Coronary artery (tissue), 2 donors: Measurements from ENCODE around the gene TMEM17.

ENCODE experiments used
- DNase-seq: peaks from one replicate; pipeline ENCODE4 v3.0.0-alpha.2; 2017; ENCODE audit warnings: low spot score
- H3K27ac ChIP-seq, 2 donors: fragments of 200-600 bp; sonication (generic); one replicate each; pipeline ENCODE4 v1.5.1; 2016 to 2019
- H3K4me3 ChIP-seq: fragments of 200-600 bp; sonication (generic); 2 replicates; pipeline ENCODE4 v1.5.1; 2016; ENCODE audit warnings: mild to moderate bottlenecking, moderate library complexity
- TF ChIP-seq, protein P1 (sequence below): fragments of 200-600 bp; sonication (generic); IDR thresholded peaks from one replicate; pipeline ENCODE4 v1.5.1; 2019; ENCODE audit warnings: antibody characterized with exemption

The TMEM17 gene

DNA sequence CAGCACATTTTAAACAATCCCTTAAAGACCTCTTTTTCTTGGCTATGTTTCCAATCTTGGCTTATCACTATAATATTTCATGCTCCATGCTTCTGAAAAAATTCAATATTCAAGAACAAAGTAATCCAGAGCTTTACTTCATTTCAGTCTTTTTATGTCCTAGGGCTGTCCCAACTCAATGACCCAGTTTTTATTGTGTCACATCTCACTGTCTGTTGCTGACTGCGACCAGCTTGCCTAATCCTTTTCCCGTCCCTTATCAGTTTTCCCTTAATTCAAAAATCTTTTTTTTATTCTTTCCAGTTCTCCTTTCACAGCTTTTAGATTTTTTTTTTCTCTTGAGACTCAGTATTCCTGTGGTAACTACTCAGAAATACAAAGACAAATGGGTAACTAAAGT lies 10.2 kb downstream of the TMEM17 start:
- Histone ChIP-seq H3K4me3 (no peak overlapping the region), H3K27ac (no peak overlapping the region)
- DNase-seq: no peak
- TF ChIP-seq, protein P1, sequence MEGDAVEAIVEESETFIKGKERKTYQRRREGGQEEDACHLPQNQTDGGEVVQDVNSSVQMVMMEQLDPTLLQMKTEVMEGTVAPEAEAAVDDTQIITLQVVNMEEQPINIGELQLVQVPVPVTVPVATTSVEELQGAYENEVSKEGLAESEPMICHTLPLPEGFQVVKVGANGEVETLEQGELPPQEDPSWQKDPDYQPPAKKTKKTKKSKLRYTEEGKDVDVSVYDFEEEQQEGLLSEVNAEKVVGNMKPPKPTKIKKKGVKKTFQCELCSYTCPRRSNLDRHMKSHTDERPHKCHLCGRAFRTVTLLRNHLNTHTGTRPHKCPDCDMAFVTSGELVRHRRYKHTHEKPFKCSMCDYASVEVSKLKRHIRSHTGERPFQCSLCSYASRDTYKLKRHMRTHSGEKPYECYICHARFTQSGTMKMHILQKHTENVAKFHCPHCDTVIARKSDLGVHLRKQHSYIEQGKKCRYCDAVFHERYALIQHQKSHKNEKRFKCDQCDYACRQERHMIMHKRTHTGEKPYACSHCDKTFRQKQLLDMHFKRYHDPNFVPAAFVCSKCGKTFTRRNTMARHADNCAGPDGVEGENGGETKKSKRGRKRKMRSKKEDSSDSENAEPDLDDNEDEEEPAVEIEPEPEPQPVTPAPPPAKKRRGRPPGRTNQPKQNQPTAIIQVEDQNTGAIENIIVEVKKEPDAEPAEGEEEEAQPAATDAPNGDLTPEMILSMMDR: no peak

DNA sequence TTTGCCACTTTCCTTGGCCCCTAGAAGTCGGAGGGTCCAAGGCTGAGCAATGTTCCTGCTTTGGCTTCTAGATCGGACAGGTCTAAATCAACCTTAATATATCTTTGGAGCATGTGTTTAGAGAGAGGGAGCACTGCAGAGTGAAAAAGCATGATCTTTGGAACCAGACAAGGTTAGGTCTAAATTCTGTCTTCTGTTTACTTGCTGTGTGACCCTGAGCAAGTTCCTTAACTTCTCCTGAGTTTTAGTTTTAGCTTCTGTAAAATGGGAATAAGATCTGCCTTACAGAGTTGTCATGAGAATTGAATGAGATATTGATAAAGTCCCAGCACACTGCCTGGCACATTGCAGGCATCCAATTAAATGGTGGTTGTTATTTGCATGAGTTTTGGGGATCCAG lies 13.9 kb downstream of the TMEM17 start:
- TF ChIP-seq, protein P1: no peak
- no peak for DNase-seq
- Histone ChIP-seq H3K4me3 (no peak overlapping the region), H3K27ac (no peak overlapping the region)

DNA sequence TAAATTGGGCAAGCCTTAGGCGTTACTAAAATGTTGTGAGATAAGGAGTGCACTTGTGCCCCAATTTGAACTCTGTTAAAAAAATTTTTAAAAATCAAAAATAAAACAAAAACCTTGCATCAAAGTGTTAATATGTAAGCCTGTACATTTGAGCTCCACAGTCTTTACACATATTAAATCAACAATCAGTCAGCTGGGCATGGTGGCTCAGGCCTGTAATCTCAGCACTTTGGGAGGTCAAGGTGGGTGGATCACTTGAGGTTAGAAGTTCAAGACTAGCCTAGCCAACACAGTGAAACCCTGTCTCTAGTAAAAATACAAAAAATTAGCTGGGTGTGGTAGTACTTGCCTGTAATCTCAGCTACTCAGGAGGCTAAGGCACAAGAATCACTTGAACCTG lies 16.3 kb downstream of the TMEM17 start:
- no peak overlapping the region for H3K27ac ChIP-seq
- TF ChIP-seq, protein P1: no peak
- H3K4me3 ChIP-seq: no peak overlapping the region
- no peak for DNase-seq

DNA sequence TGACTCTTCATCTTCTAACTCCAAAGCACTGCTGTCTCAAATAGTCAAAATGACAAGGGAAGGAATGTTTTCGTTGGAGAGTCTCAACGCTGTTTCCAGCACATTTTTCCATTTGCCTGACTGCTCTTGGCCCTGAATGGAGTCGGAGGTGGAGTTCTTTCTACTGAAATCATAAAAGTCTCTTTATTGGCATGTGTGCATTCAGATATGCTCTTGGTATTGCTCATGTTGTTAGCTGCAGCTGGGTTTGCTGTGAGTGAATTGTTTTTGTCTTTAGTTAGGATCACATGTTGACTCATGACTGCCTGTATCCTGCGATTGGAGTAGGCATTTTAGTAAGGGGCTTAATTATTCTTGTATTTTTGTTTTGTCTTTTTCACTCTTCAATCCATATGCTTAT lies 16.8 kb downstream of the TMEM17 start:
- peak overlapping the region; percentile 39 to 44 for H3K27ac ChIP-seq
- TF ChIP-seq, protein P1: no peak
- no peak for DNase-seq
- H3K4me3 ChIP-seq: no peak overlapping the region

DNA sequence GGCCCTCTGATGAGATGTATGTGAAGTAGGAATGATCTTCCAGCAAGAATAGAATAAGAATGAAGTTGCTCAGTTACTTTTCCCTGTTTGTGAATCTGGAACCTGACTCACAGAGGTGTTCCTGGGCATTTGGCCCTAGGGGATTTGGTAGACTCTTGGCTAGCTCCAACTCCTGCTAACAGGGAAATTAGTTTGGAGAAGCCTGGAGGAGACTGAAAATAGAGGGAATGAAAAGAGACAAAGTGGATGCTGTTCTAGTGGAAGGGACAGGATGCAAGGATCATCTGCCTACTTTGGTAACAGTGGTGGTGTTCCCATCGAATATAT lies 19.6 kb downstream of the TMEM17 start:
- H3K4me3 ChIP-seq: no peak overlapping the region
- TF ChIP-seq, protein P1: no peak
- H3K27ac ChIP-seq: peak overlapping the region; percentile 3 to 80
- no peak for DNase-seq

DNA sequence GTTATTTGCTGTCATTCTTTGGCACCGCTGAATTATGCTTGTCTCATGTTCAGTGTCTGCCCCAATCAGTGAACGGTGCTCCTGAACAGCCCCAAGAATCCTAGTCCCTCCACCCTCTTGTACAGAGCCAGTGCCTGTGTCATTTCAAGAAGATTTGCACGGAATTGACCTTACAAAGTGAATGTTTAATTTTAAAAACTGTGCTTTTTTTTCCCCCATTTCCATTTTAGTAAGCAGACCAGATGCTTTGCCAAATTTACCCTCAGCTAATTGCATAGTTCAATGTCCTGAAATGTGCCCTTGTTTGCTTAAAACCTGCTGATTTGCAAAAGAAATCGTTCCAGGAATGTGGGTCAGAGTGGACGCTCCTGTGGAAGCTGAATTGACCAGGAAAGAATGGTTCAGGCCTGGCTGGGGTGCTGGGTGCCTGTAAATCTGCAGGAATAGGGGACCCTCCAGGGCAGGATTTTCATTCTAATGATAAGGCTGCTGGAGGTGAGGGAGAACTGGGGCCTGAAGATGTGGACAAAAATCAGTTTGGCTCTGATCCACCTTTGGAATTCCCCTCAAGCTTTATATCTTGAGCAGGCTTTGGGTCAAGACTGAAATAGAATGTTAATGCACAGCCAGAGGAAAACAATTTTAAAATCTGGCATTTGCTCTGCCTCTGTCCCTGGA lies 20.1 kb downstream of the TMEM17 start:
- peak overlapping the region; percentile 3 to 80 for H3K27ac ChIP-seq
- TF ChIP-seq, protein P1: no peak
- DNase-seq: no peak
- no peak overlapping the region for H3K4me3 ChIP-seq

DNA sequence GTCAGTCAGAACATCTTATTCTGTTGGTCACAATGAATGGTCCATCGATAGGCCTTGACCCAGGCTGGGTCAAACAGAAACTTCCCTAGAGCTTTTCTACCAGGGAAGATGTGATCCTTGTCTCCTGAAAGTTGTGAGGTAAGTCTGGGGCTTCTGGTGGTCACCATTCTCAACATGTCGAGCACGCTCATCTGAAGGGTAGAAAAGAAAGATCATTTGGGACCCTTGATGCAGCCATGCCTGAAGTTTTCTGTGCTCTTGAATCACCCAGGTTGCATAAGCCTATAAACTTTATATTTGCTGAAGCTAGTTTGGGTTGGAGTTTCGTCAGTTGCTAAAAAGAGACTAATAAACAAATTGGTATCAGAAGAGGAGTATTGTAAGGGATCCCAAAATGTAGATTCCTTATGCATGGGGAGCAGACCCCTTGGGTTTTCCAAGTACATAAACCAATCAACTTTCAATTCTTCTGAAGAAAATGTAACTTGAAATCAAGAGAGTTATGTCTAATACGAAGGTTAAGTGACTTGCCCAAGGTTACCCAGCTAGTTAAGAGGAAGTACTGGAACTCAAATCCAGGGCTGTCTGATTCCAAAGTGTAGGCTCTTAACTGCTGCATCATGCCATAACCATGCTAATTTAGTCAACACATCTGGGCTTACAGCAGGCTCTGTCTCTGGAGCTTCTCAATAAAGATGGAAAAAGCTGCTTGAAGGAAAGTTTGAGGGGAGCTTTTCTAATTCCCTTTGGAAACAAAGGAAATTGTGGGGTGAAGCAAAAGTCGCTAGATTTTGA lies 23.2 kb downstream of the TMEM17 start:
- Histone ChIP-seq H3K4me3 (no peak overlapping the region), H3K27ac (no peak overlapping the region)
- TF ChIP-seq, protein P1: no peak
- no peak for DNase-seq
